A172 (cell line): ENCODE measurements around the gene EXD3. TPM values are rescaled to one million over a fixed set of nuclear protein-coding genes. Genes with fewer than 3 reads are reported as not detected.
"Not testable (repeated sequence)": the region's sequence is repeated elsewhere in the genome, so short reads cannot be mapped to it uniquely, and the experiment has no call there.

Experiments
- DNase-seq: peaks from one replicate; pipeline ENCODE4 v3.0.0-alpha.2; 2015; ENCODE audit warnings: low spot score
- total RNA-seq: library from RNA; depleted of rRNA; stranded (reverse); fragments of >200 nt; shearing (Covaris generic); gene quantifications from 2 replicates; pipeline ENCODE4 v1.2.3, GENCODE V29; 2014

EXD3 gene
- total RNA-seq, 1 experiment from 2014 or later, result 3.4 TPM

DNA sequence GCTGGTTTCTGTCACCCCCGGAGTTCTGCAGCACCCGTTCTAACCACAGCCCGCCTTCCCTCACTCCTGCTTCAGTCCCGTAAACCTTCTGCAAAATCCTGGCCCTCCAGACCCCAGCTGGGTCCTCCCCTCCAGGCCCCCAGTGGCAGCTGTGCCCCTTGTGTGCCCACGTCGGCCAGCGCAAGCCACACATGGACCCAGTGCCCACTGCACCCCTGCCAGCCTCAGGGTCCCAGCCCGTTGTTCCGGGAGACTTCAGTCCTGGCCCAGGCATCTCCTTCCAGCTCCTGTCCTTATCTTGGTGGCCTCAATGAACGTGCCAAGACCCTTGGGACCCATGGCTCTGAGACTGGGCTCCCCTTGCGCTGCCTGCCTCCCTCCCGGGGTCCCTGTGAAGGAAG, 43.2 kb downstream of the EXD3 start:
- DNase-seq, result no peak

DNA sequence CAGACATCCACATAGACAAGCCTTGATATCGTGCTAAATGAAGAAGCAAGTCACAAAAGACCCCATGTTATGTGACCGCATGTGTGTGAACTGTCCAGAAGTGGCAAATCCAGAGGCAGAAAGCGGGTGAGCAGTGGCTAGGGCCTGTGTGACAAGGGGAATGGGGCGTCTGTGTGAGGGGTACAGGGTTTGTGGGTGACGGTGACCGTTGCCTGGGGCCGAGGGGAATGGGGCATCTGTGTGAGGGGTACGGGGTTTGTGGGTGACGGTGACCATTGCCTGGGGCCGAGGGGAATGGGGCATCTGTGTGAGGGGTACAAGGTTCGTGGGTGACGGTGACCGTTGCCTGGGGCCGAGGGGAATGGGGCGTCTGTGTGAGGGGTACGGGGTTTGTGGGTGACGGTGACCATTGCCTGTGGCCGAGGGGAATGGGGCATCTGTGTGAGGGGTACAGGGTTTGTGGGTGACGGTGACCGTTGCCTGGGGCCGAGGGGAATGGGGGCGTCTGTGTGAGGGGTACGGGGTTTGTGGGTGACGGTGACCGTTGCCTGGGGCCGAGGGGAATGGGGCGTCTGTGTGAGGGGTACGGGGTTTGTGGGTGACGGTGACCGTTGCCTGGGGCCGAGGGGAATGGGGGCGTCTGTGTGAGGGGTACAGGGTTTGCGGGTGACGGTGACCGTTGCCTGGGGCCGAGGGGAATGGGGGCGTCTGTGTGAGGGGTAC, 44.1 kb downstream of the EXD3 start:
- DNase-seq, result not testable (repeated sequence)

- no peak for DNase-seq
These were observed 46.6 kb downstream of the EXD3 start for GRCh38 chr9:137376386-137376785.

DNA sequence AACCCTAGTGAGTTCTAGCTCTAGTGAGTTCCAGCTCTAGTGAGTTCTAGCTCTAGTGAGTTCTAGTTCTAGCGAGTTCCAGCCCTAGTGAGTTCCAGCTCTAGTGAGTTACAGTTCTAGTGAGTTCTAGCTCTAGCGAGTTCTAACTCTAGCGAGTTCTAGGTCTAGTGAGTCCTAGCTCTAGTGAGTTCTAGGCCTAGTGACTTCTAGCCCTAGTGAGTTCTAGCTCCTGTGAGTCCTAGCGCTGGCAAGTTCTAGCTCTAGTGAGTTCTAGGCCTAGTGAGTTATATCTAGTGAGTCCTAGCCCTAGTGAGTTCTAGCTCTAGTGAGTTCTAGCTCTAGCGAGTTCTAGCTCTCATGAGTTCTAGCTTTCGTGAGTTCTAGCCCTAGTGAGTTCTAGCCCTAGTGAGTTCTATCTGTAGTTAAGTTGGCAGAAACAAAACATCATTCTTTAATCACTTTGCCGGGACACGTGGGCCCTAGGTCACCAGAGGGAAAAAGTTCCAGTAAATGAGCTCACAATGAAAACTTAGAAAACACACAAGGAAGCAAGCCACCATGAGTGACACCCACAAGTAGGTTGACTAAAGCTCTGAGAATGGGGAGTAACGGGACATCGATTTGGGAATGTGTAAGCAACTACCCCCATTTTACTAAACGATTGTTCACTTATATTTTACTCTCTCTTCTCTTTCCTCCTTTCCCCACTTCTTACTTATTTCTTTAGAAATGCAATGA, 47.5 kb downstream of the EXD3 start:
- no peak for DNase-seq

DNA sequence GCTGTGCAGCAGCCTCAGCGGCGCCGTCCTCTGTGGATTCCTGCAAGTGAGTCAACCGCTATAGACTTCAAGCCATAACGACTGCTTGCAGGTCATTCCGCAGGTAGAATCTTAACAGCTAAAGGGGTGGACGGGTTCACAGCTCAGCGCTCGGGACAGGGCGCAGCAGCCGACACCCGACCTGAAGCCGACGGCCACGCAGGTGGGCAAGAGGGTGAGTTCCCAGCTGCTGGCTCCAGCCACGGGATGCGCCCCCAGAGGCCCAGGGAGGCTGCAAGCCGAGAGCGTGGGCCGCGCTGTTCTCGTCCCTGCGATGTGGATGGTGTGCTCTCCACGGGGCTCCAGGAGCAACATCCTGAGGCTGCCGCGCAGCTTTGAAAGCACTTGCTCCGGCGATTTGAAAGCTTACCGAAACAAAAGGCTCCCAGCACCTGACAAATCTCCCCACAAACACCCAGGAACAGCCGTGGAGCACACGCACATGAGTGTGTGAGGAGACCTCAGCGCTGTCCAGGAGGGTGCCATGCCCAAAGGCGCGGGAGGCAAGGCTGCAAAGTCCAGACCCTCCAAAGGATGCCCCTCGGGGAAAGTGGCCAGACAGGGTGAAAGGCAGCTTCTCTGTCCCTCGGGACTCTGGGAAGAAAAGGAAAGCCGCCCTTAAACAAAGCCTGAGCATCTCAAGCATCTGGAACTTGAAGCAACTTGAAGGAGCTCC, 48.7 kb downstream of the EXD3 start:
- no peak for DNase-seq

GRCh38 chr9:137373611-137373980, 49.4 kb downstream of the EXD3 start:
- no peak for DNase-seq

GRCh38 chr9:137372693-137373610, 50.0 kb downstream of the EXD3 start:
- DNase-seq, result no peak

GRCh38 chr9:137371946-137372651, 50.9 kb downstream of the EXD3 start:
- DNase-seq, result no peak

- DNase-seq, result no peak
These were observed 51.4 kb downstream of the EXD3 start for GRCh38 chr9:137371521-137371941.

DNA sequence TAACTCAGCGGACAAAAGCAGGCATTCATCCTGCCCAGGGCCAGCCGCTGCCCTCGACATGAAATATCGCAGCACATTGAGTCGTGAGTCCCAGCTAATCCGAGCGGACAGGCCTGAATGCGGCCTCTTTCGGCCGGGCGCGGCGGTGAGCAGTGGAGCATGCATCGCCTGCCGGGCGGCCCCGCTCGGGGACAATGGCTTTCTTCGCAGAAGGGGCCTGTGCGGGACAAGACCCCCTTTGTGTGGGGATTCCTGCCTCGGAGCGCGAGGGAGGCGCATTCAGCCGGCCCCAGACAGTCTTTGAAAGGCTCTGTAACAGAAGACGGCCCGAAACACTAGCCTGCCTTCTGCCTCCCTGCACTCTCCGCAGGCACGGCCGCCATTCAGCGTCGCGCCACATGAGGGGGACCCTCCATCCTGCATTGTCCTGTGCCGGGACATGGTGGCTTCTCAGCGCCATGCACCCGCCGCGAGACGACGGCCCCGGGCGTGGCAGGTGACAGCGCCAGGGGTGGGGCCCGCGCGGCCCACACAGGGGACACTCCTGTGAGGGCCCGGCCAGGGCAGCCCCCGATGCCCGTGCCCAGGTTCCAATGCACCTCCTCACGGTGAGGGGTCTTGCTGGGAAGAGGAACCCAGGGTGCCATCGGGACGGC, 52.0 kb downstream of the EXD3 start:
- DNase-seq, result no peak

- no peak for DNase-seq
These were observed 52.8 kb downstream of the EXD3 start for GRCh38 chr9:137369911-137370764.

DNA sequence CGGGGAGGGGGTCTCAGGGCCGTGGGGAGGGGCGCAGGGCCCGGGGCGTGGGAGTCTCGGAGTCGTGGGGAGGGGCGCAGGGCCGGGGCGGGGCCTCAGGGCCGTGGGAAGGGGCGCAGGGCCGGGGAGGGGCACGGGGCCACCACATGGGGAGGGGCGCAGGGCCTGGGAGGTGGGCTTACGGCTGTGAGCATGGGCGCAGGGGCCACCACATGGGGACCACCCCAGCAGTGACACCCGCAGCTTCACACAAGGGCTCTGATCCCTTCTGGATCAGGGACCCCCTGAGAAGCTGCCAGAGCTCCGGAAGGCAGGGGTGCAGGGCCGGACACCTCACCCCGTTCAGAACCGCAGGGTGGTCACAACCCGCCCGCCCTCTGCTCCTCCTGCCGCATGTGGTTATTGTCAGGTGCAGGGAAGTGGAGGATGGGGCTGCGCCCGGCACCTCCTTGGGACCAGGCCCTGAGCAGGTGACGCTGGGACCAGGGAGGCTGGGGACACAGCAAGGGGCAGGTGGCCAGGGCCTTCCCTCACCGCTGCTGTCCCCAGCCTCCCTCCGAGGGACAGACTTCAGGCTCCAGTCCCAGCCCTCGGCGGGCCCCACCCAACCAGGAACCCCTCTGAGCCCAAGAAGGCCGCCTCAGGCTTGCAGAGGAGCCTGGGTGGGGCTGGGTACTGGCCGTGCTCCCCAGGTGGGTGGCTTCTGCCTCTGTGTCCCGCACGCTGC, 53.7 kb downstream of the EXD3 start:
- DNase-seq, result no peak

- DNase-seq, result no peak
These were observed 54.4 kb downstream of the EXD3 start for GRCh38 chr9:137368431-137369035.

DNA sequence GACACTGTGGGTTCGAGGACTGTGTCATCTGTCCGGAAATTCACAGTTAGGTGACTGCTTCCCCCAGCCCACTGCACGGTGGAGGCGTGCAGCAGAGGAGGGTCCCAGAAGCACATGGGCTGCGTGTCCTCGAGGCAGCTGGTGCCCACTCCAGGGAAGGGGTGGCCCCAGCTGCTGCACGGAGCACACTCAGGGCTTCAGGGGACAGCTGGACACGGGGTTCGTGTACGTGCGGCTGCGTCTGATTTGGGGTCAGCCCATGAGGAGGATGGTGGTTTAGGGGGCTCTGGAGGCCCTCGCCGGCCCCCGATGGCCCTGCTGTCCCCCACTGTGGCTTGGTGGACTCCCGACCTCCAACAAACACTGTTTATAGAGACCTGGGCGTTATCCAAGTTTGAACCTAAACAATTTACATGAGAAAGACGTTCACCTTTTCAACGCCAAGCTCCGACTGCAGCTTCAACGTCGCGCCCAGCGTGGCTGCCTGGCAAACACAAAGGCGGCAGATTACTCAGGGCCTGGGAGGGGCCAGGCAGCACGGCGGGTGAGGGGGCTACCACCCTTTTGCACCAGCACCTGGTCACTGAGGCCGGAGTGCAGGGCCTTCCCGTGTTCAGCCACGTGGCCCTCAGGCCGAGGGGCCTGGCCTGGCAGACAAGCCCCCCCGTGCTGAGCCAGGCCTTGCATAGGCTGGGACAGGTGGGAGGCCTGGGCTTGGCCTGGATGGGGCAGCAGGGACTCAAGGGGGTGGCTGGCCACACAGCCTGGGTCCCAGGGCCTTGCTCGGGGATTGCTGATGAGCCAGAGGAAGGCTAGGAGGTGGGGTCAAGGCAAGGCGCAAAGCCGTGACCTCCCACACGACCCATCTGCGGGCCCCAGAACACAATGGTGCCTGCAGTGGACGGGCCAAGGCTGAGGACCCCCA, 55.2 kb downstream of the EXD3 start:
- no peak for DNase-seq

DNA sequence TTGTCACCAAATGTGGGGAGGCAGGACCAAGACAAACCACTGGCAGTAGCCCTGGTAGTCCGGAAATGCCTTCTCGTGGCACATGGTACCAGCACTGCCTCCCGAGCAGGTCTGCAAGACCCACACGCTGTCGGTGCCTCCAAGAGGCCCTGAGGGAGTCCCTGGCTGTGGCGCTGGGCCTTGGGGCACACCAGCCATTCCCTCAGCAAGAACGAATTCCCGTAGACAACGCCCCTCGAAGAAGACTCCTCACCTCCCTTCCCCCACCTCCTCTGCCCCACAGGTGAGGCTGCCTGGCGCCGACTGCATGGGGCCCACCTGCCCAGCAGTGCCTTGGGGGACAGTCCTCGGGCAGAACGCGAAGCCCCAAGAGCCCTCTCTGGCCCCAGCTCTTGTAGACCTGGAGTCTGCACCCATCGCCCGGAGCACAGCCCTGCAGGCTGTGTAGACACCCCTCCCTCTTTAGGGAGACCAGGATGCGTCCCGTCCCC, 56.0 kb downstream of the EXD3 start:
- no peak for DNase-seq

DNA sequence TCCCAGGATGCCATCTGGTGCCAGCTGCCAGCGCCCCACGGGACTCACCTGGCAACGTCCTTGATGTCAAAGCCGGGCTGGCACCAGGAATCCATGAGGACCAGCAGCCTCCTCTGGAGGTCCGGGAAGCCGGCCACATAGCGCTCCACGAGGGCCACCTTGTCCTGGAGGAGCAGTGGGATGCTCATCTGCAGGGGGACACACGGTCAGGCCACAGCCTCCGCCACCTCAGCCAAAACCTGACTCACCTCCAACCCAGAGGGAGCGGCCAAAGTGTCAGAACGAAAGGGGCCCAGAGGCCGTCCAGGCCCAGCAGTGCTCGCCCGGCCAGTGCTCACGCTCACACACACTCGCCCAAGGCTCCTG, 56.5 kb downstream of the EXD3 start:
- DNase-seq, result no peak
